Gastroesophageal sphincter (tissue), 3 donors: ENCODE measurements around the gene PPP1R2C.

Experiments
- EP300 ChIP-seq: sonication (generic); formaldehyde crosslinking; IDR thresholded peaks from one replicate; pipeline ENCODE4 v1.6.1; 2017; ENCODE audit warnings: antibody characterized with exemption, mild to moderate bottlenecking
- TF ChIP-seq, protein P1 (sequence below), 4 experiments: fragments of 200-600 bp in 2 of 4; fragments of 450-650 bp in 2 of 4; sonication (generic) in 1 of 4; IDR thresholded peaks; one replicate each; pipeline ENCODE4 v1.5.1; 2017 to 2019; ENCODE audit warnings: antibody characterized with exemption in 4 of 4, mild to moderate bottlenecking in 2 of 4, moderate library complexity in 2 of 4

DNA sequence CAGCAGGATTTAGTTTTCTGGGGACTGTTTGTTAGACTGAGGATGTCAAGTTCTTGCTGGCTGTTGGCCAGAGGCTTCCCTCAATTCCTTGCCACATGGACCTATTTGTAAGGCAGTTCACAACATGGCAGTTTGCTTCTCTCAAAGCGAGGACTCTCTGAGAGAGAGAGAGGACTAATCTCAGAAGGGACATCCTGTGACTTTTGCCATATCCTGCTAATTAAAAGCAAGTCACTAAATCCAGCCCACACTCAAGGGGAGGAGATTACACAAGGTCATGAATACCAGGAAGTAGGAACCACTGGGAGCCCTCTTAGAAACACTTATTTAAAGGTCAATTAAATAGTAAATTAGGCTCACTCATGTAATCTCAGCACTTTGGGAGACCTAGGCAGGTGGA is 38.2 kb downstream of the PPP1R2C start:
- TF ChIP-seq, protein P1, sequence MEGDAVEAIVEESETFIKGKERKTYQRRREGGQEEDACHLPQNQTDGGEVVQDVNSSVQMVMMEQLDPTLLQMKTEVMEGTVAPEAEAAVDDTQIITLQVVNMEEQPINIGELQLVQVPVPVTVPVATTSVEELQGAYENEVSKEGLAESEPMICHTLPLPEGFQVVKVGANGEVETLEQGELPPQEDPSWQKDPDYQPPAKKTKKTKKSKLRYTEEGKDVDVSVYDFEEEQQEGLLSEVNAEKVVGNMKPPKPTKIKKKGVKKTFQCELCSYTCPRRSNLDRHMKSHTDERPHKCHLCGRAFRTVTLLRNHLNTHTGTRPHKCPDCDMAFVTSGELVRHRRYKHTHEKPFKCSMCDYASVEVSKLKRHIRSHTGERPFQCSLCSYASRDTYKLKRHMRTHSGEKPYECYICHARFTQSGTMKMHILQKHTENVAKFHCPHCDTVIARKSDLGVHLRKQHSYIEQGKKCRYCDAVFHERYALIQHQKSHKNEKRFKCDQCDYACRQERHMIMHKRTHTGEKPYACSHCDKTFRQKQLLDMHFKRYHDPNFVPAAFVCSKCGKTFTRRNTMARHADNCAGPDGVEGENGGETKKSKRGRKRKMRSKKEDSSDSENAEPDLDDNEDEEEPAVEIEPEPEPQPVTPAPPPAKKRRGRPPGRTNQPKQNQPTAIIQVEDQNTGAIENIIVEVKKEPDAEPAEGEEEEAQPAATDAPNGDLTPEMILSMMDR (IDR thresholded peaks at IDR 0.05) = no peak
- no peak for TF ChIP-seq EP300
